GM12864 (cell line): ENCODE data around the gene CCNF.
A peak's percentile ranks its signal among the peaks of the same experiment; 100 is the strongest.

ENCODE experiments used
- DNase-seq: peaks from one replicate; pipeline ENCODE4 v3.0.0-alpha.2; 2011; ENCODE audit warnings: low read depth
- H3K4me3 ChIP-seq: 2 replicates; pipeline ENCODE4 v1.5.1; 2011; ENCODE audit warnings: mild to moderate bottlenecking, low read depth, low read length, control low read depth
- TF ChIP-seq, protein P1 (sequence below): IDR thresholded peaks from 2 replicates; pipeline ENCODE4 v1.5.1; 2011; ENCODE audit warnings: low read depth, mild to moderate bottlenecking, moderate library complexity, low read length, control low read depth, inconsistent platforms; ENCODE audit errors: missing control alignments

CCNF gene

DNA sequence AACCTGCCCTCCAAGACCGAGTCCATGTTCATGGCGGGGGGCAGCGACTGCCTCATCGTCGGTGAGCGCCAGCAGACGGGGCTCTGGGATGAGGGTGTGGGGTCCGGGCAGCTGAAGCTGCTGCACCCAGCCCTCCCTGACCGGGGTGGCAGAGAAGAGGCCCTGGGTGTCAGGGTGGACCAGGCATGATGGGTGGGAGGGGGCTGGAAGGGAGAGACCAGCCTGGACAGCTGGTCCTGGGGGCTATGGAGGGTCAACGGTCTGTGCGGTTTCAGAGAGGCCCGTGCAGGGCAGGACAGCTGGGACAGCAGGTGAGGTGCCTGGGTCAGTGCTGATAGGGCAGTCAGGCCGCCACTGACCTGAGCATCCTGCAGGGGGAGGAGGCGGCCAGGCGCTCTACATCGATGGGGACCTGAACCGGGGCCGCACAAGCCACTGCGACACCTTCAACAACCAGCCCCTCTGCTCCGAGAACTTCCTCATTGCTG is 71.2 kb downstream of the CCNF start:
- TF ChIP-seq, protein P1, sequence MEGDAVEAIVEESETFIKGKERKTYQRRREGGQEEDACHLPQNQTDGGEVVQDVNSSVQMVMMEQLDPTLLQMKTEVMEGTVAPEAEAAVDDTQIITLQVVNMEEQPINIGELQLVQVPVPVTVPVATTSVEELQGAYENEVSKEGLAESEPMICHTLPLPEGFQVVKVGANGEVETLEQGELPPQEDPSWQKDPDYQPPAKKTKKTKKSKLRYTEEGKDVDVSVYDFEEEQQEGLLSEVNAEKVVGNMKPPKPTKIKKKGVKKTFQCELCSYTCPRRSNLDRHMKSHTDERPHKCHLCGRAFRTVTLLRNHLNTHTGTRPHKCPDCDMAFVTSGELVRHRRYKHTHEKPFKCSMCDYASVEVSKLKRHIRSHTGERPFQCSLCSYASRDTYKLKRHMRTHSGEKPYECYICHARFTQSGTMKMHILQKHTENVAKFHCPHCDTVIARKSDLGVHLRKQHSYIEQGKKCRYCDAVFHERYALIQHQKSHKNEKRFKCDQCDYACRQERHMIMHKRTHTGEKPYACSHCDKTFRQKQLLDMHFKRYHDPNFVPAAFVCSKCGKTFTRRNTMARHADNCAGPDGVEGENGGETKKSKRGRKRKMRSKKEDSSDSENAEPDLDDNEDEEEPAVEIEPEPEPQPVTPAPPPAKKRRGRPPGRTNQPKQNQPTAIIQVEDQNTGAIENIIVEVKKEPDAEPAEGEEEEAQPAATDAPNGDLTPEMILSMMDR, result no peak
- DNase-seq, result no peak
- H3K4me3 ChIP-seq, result no peak overlapping the region

DNA sequence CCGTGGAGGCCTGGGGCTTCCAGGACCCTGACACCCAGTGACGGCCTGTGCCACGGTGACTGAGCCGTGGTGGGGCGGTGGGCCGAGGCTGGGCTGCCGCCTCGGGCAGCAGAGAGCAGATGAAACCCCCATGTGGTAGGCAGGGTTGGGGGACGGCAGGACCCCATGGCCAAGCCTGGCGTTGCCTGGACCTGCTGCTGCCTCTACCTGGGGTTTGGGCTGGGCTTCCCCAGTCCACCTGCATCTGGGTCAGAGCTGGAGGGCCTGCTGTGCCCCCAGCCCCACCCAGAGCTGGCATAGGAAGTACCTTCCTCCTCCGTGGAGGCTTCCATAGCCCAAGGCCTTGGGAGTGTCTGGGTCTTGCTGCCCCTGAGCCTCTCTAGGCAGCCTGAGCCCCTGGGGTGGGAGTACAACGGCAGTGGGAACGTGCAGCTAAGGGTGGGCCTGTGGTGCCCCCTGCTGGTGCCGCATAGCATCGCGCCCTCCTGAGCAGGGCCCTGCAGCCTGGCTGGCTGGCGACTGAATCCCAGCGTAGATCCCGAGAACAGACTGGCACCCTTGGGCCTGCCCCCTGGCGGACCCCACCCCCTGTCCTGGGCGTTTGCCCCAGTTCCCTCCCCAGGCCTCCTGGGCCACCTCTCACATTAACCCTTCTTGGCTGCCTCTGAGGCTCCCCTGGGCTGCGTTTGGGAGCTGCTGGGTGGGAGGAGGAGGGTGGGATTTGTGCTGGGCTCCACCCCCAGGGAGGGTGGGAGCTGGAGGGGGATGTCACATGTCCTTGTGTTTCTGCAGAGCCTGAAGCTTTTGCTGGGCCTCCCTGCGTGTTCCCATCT is 71.9 kb downstream of the CCNF start:
- H3K4me3 ChIP-seq, result no peak overlapping the region
- TF ChIP-seq, protein P1, result peak; percentile 98
- no peak for DNase-seq

DNA sequence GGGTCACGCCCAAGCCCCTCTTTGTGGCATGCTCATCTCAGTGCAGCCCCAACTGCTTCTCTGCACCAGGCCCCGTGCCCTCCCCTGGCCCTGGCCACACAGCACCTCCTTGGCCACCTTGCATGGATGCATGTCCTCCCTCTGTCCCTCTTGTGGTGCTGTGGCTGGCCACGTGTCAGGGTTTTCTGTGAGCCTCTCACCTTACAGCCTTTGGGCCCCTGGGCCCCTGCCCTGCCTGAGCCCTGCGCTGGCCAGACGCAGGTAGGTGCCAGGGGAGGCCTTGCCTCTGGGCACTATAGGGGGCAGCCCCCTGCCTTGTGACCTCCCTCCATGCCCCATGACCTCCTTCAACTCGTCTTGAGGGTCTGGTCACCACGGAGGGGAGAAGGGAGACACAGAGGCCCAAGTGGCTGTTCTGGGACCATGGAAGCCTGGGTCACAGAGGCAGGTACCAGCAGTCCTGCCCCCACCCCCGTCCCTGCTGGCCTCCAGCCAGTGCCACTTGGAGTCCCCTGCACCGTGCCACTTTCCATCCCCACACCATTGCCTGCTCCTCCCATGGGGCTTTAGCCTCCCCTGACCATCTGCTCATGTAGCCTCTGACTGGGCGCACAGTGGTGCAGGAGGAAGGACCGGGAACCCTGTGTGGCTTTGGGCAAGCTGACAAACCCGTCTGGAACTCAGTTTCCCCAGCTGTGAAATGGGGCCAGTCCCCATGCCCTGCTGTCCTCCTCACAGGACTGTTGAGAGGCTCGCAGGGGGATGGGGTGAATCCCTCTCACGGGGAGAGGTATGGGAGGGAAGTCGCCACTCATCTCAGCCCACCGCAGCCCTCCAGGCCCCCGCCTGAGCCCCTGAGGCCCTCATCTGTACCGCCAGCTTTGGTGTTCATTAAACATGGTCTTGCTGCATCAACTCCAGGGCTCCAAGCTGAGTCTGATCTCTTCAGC is 73.0 kb downstream of the CCNF start:
- TF ChIP-seq, protein P1, result no peak
- no peak for DNase-seq
- no peak overlapping the region for H3K4me3 ChIP-seq

DNA sequence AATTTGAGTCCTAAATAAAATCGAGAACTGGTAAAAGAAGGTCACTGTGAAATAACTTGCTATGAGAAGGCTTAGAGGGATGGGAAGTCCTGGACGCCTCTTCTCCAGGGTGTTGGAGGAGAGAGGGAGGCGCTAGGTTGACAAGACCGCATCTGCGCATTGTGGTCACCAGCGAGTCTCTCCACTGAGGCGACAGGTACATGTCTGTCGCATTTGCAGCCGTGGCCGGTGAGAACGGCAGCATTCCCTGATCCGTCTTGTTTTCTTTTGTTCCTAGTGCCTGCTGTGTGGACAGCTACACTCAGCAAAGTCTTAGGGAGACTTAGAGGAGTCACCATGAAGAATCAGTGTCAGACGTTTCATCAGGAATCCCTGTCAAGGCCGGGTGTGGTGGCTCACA is 76.4 kb downstream of the CCNF start:
- TF ChIP-seq, protein P1, result no peak
- no peak overlapping the region for H3K4me3 ChIP-seq

DNA sequence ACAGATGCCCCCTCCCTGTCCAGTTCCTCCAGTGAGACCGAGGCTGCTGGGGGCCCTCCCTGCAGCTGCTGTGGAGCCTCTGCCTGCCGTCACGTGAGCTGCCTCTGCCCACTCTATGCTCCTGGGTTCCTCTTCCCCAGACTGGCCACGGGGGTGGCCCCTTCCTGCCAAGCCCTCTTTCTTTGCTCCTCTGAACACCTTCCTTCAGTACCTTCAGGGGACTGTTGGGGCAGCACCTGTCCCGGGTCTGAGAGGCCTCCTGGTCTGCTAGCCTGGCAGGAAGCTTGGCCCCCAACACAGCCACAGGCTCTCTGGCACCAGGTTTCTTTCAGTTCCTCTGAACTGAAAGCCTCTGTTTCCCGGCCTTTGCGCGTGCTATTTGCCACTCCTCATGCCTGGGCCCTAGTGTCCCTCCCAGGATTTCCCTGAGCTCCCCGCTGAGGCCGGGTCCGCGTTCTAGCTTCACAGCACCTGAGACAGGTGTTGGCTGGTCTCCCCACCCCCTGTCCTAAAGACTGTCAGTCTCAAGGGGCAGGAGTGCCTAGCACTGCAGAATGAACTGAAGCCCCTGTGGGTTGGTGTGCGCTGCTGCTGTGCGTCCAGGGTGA is 77.9 kb downstream of the CCNF start:
- no peak overlapping the region for H3K4me3 ChIP-seq
- TF ChIP-seq, protein P1, result peak; percentile 35
- no peak for DNase-seq

More for the DNA sequence above, 76.4 kb downstream of the CCNF start:
- DNase-seq, result no peak

DNA sequence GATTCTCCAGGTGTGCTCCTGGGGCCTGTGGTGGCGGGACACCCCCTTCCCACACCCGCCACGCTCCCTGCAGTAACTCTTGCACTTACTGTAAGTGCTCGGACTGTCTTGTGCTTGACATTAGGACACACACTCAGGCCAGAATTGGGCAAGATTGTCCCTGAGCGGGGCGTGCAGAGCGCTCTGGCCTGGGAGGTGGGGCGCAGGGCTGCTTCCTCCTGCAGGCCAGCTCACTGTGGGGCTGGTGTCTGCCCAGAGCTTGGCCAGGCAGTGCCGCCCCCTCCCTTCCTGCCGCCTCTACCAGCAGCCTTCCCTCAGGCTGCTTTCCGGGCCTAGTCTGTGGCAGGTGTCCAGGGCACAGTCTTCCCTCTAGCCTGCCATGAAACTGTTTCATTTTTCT is 78.4 kb downstream of the CCNF start:
- H3K4me3 ChIP-seq, result no peak overlapping the region
- TF ChIP-seq, protein P1, result no peak
- DNase-seq, result no peak
